ENCODE data around the gene F8.
A peak's percentile ranks its signal among the peaks of the same experiment; 100 is the strongest.

Gene F8

DNA sequence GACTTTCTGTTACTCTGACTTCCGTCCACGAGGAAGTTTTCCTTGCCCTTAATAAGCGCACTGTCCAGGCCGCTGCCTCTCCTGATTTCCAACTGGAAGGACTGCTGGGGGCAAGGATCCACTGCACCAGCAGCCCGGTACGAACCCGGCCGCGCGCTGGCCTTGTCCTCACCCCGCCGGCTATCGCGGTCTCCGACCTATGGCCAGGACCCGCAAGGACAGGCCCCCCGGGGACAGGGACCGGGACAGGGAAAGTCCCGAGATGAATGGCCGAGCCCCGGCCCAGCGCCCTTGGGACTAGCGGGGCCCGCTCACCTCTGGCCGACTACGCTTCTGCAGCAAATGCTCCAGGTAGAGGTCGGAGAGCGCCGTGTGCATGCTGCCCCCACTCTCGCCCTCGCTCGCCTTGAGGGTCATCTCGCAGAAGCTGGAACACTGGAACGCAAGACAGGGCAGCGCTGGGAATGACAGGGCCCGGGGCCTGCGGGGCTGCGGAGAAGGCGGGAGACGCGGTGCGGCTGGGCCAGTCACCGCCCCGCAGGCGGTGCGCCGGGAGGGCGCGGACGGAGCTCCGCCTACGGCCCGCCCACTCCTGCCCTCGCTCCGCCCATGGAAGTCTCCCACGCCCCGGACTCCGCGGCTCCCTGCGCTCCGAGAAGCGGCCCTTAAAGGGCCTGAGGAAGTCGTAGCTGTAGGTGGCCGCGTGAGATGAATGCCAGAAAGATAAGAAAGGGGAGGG, 217.4 kb downstream of the F8 start, which contains the start of gene MPP1:
TSS of gene MPP1 (minus strand) at position 529 of the 739 bp plus-strand sequence. CDS start at position 417, 112 bp downstream.
- peaks cover 12% of the 10 kb centered on the region for H3K4me1 ChIP-seq (ENCODE audit: control insufficient read depth, insufficient read depth, low read length)
- peak within 1 kb of the TSS; percentile 91 for H3K4me3 ChIP-seq (ENCODE audit: low read length)
- H3K9me3 ChIP-seq (replicated peaks; ENCODE audit: low read length), result no peaks in the 10 kb centered on the region
- no peaks in the 10 kb centered on the region for H3K36me3 ChIP-seq (ENCODE audit: insufficient read depth, low read length)
- peak within 1 kb of the TSS; percentile 94 for H3K4me2 ChIP-seq (ENCODE audit: low read length)
- peak within 1 kb of the TSS; percentile 73 for H3K9ac ChIP-seq (ENCODE audit: low read depth, low read length)
- no peaks in the 10 kb centered on the region for H3K27me3 ChIP-seq (ENCODE audit: control insufficient read depth, insufficient read depth, low read length)

DNA sequence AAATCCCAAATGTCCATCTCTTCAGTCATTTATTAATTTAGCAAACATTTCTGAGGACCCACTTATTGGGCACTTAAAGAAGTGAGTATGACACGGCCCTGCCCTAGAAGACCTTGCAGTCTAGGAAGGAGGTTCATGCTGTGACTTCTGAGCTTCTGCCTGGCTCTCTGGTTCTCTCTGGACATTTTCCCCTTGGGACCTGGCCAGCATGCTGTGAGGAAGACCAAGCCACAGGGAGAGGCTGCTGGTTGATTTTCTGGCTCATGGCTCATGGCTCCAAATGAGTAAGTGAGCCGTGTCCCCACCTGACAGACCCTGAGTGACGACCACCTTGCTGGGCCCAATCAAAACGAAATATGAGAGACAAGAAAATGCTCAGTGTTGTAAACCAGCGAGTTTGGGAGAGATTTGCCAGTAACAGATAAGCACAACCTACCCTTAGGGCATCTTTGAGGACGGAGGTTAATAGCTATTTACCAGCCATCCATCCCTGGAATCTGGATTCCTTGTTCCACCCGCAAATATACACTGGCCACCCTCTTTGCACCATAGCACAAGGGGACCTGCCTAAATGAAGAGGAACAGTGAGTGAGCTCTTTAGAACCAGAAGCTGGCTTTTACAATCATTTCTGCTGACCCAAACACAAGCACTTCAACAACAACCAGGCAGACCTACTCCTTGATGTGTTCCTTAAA, 218.1 kb downstream of the F8 start:
- H3K27me3 ChIP-seq (ENCODE audit: control insufficient read depth, insufficient read depth, low read length), result no peaks in the 10 kb centered on the region
- no peaks in the 10 kb centered on the region for H3K9me3 ChIP-seq (replicated peaks; ENCODE audit: low read length)
- H3K9ac ChIP-seq (ENCODE audit: low read depth, low read length), result peak overlapping the region; percentile 73
- H3K36me3 ChIP-seq (ENCODE audit: insufficient read depth, low read length), result no peaks in the 10 kb centered on the region
- peak overlapping the region; percentile 94 for H3K4me2 ChIP-seq (ENCODE audit: low read length)
- peaks cover 19% of the 10 kb centered on the region for H3K4me1 ChIP-seq (ENCODE audit: control insufficient read depth, insufficient read depth, low read length)
- peak overlapping the region; percentile 91 for H3K4me3 ChIP-seq (ENCODE audit: low read length)

DNA sequence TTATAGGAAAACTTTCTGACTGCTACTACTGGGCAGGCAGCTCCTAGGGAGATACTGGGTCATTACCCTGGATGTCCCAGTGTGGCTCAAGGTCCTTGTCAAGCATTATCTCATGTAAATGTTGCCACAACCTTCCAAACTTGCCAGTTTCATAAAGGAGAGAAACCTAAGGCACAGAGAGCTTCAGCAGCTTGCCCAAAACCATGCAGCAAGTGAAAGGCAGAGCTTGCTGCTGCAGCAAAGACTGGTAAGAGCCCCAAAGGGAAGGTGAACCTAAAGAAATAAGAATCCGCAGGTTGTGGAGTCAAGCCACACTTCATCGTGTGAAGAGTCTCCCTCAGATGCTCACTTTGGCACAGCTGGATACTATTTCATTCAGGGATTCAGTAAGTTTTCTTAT, 219.6 kb downstream of the F8 start:
- peaks cover 26% of the 10 kb centered on the region for H3K4me1 ChIP-seq (ENCODE audit: control insufficient read depth, insufficient read depth, low read length)
- H3K27me3 ChIP-seq (ENCODE audit: control insufficient read depth, insufficient read depth, low read length), result no peaks in the 10 kb centered on the region
- no peak overlapping the region for H3K4me3 ChIP-seq (ENCODE audit: low read length)
- H3K36me3 ChIP-seq (ENCODE audit: insufficient read depth, low read length), result no peaks in the 10 kb centered on the region
- no peak overlapping the region for H3K4me2 ChIP-seq (ENCODE audit: low read length)
- no peak overlapping the region for H3K9ac ChIP-seq (ENCODE audit: low read depth, low read length)
- H3K9me3 ChIP-seq (replicated peaks; ENCODE audit: low read length), result no peaks in the 10 kb centered on the region

DNA sequence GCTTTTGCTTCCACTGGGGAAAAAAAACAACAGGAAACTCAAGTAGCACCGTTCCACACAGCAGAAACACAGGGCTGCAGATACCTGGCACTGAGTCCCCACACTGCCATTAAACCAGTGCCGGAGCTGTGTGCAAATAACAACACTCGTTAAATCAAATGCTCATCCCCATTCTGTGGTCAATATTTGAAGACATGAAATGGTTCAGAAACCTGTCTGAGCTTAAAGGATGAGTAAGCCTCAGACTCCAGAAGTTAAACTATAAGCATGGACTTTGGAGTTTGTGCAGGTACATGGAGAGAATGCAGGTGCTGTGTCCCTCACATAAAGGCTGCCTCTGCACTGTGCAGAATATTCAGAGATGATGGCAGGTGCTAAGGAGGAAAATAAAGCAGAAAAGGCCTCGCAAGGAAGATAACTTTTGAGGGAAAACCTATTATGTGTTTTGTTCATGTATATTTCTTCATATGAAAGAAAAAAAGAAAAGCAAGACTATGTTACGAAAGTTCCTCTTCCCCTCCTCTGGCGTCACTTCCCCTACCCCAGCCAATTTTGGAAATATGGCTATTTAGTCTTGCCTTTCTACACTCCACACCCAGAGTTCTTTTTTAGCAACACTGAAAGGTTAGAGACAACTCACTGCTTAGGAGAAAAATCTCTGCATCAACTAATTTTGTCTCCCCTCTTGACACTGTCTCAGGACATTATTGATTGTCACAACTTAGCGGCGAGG, 221.9 kb downstream of the F8 start:
- no peaks in the 10 kb centered on the region for H3K9me3 ChIP-seq (replicated peaks; ENCODE audit: low read length)
- H3K27me3 ChIP-seq (ENCODE audit: control insufficient read depth, insufficient read depth, low read length), result no peaks in the 10 kb centered on the region
- peaks cover 23% of the 10 kb centered on the region for H3K4me1 ChIP-seq (ENCODE audit: control insufficient read depth, insufficient read depth, low read length)
- H3K4me3 ChIP-seq (ENCODE audit: low read length), result no peak overlapping the region
- no peak overlapping the region for H3K4me2 ChIP-seq (ENCODE audit: low read length)
- no peak overlapping the region for H3K9ac ChIP-seq (ENCODE audit: low read depth, low read length)
- H3K36me3 ChIP-seq (ENCODE audit: insufficient read depth, low read length), result no peaks in the 10 kb centered on the region

DNA sequence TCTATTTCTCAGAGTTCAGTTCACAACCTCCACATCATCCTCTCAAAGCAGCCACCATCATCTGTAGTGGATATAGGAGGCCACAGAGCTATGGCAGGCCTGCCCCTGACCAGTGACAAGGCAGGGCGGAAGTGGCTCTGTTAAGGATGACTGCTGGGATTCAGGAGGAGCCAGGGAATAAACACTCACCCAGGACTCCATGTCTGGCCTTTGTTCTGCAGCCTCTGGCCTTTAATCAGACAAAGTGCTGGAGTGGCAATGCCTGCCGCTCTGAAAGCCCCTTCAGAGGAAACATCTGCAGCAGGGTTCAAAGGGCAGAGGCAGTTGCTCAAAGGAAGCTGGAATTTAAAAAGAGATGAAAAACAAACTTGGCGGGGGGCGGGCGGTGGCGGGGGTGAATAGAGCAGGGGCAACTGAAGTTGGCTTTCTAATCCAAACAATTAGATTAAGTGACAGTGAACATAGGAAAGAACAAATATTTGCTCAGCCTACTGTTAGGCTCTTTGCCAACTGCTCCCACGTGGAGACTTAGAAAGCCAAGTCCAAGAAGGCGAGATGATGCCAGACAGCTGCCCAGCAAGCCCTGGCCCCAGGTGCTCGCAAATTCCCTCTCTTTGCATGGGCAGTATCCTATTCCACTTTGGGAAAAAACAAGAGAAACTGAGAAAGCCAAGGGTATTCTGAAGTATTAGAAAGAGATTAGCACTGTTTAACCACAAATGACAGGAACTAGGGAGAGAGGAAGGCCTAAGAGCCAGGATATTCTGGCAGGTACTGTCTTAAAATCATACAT, 222.8 kb downstream of the F8 start:
- H3K9ac ChIP-seq (ENCODE audit: low read depth, low read length), result no peak overlapping the region
- H3K4me2 ChIP-seq (ENCODE audit: low read length), result peak overlapping the region; percentile 47
- peaks cover 23% of the 10 kb centered on the region for H3K4me1 ChIP-seq (ENCODE audit: control insufficient read depth, insufficient read depth, low read length)

DNA sequence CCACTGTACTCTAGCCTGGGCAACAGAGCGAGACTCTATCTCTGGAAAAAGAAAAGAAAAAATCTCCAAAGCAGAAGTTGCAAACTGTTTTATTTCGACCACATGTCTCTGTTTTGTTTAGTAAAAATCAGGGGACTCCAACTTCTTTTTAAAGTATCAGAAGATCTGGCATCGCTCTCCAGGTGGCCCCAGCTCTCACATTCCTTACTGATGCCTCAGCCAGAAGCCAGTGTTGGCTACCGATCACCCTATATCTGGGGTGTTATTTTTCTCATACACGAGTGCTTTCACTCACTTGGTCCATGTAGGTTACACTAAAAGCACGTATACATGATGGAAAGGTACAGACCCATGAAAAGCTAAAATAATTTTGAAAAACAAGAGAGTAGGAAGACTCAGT, 225.5 kb downstream of the F8 start:
- Histone ChIP-seq H3K9ac (ENCODE audit: low read depth, low read length) (no peak overlapping the region), H3K4me1 (ENCODE audit: control insufficient read depth, insufficient read depth, low read length) (peaks cover 18% of the 10 kb centered on the region), H3K36me3 (ENCODE audit: insufficient read depth, low read length) (no peaks in the 10 kb centered on the region), H3K4me2 (ENCODE audit: low read length) (no peak overlapping the region), H3K9me3 (replicated peaks; ENCODE audit: low read length) (no peaks in the 10 kb centered on the region), H3K27me3 (ENCODE audit: control insufficient read depth, insufficient read depth, low read length) (no peaks in the 10 kb centered on the region), H3K4me3 (ENCODE audit: low read length) (no peak overlapping the region)

More for the DNA sequence above, 222.8 kb downstream of the F8 start:
- no peaks in the 10 kb centered on the region for H3K27me3 ChIP-seq (ENCODE audit: control insufficient read depth, insufficient read depth, low read length)
- H3K9me3 ChIP-seq (replicated peaks; ENCODE audit: low read length), result no peaks in the 10 kb centered on the region
- no peak overlapping the region for H3K4me3 ChIP-seq (ENCODE audit: low read length)
- H3K36me3 ChIP-seq (ENCODE audit: insufficient read depth, low read length), result no peaks in the 10 kb centered on the region

DNA sequence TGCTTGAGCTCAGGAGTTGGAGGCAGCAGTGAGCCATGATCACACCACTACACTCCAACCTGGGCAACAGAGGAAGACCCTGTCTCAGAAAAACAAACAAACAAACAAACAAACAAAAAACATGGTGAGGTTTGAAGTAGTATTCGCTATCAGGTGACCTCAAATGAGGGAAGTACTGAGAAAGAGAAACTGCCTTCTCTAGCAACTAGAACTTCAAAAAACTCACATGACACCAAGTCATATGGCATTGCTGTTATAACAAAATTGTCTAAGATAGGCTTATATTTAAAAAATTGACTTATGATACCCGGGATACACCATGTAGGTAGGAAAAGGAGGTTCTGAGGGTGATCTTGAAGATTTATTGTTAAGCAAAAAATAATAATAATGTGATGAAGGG, 227.5 kb downstream of the F8 start:
- no peak overlapping the region for H3K4me2 ChIP-seq (ENCODE audit: low read length)
- H3K4me3 ChIP-seq (ENCODE audit: low read length), result no peak overlapping the region
- no peaks in the 10 kb centered on the region for H3K36me3 ChIP-seq (ENCODE audit: insufficient read depth, low read length)
- H3K9ac ChIP-seq (ENCODE audit: low read depth, low read length), result no peak overlapping the region
- peaks cover 13% of the 10 kb centered on the region for H3K4me1 ChIP-seq (ENCODE audit: control insufficient read depth, insufficient read depth, low read length)
- no peaks in the 10 kb centered on the region for H3K9me3 ChIP-seq (replicated peaks; ENCODE audit: low read length)
- no peaks in the 10 kb centered on the region for H3K27me3 ChIP-seq (ENCODE audit: control insufficient read depth, insufficient read depth, low read length)

DNA sequence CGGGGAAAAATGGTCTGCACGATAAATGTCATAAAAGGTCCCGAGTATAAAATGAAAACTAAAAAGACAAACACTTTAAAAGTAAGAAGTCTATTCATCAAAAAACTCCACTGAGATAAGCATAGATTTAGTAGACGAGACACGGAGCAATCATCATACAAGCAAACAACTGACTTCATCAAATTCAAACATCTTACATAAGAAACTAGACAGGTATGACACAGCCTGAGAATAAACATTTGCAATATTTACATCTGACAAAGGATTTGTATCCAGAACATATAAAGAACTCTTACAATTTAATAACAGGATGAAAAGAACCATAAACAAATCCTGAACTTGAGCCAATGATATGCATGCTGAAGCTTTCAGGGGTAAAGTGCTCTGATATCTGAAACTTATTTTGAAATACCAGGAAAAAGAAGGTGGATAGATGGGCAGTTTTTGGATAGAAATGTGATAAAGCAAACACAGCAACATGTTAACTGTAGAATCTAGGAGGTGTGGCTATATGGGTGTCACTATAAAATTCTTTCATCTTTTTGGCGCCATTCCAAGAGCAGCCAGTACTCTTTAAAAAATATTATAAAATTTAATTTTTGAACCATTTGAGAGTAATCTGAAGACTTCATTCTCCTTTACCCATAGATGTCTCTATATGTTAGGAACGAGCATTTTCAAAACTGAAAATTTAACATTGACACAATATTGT, 229.3 kb downstream of the F8 start:
- no peaks in the 10 kb centered on the region for H3K9me3 ChIP-seq (replicated peaks; ENCODE audit: low read length)
- H3K4me1 ChIP-seq (ENCODE audit: control insufficient read depth, insufficient read depth, low read length), result no peaks in the 10 kb centered on the region
- H3K4me3 ChIP-seq (ENCODE audit: low read length), result no peak overlapping the region
- no peaks in the 10 kb centered on the region for H3K36me3 ChIP-seq (ENCODE audit: insufficient read depth, low read length)
- H3K27me3 ChIP-seq (ENCODE audit: control insufficient read depth, insufficient read depth, low read length), result no peaks in the 10 kb centered on the region
- H3K9ac ChIP-seq (ENCODE audit: low read depth, low read length), result no peak overlapping the region
- H3K4me2 ChIP-seq (ENCODE audit: low read length), result no peak overlapping the region

DNA sequence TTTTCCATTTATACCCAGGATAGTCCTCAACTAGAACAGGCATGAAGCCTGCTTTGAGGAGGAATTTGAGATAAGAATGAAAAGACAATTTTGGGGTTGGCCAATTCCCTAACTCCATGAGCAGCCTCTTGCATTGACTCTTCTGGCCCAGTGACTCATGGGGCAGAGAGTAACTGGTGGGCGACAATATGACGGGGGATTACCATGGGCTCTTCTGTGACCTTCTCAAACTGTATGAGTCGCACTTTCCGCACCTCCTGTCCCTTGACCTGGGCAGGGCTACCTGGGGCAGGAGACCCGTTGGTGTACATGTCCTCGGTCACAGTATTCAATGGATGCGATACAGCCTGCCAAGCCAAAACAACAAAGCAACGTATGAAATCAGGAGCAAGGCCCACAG, 230.6 kb downstream of the F8 start:
- Histone ChIP-seq H3K36me3 (ENCODE audit: insufficient read depth, low read length) (no peaks in the 10 kb centered on the region), H3K9me3 (replicated peaks; ENCODE audit: low read length) (no peaks in the 10 kb centered on the region), H3K27me3 (ENCODE audit: control insufficient read depth, insufficient read depth, low read length) (no peaks in the 10 kb centered on the region), H3K4me2 (ENCODE audit: low read length) (no peak overlapping the region), H3K4me3 (ENCODE audit: low read length) (no peak overlapping the region), H3K9ac (ENCODE audit: low read depth, low read length) (no peak overlapping the region), H3K4me1 (ENCODE audit: control insufficient read depth, insufficient read depth, low read length) (no peaks in the 10 kb centered on the region)

DNA sequence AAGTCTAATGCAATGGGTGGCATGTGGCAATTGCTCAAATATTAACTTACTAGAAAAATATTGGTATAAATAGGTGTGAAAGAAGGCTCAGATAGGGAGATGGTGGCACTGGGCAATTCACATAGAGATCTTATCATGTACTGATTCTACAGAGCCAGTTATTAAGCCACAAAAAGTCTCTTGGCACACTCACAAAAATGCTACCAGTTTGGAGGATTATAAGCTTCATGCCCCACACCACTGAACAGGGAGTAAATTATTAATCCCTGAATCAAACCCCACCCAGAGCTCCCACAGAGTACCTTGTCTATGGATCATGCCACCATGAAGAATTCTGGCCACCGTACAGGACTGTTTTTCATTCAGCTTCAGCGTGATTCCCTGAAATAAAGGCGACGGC, 231.1 kb downstream of the F8 start:
- no peak overlapping the region for H3K4me3 ChIP-seq (ENCODE audit: low read length)

More for the DNA sequence above, 231.1 kb downstream of the F8 start:
- no peaks in the 10 kb centered on the region for H3K36me3 ChIP-seq (ENCODE audit: insufficient read depth, low read length)
- H3K4me2 ChIP-seq (ENCODE audit: low read length), result no peak overlapping the region
- no peaks in the 10 kb centered on the region for H3K27me3 ChIP-seq (ENCODE audit: control insufficient read depth, insufficient read depth, low read length)
- no peak overlapping the region for H3K9ac ChIP-seq (ENCODE audit: low read depth, low read length)
- no peaks in the 10 kb centered on the region for H3K4me1 ChIP-seq (ENCODE audit: control insufficient read depth, insufficient read depth, low read length)
- no peaks in the 10 kb centered on the region for H3K9me3 ChIP-seq (replicated peaks; ENCODE audit: low read length)
